ENCODE measurements around the gene TBC1D22B.
A peak's percentile ranks its signal among the peaks of the same experiment; 100 is the strongest.

Gene TBC1D22B, protein sequence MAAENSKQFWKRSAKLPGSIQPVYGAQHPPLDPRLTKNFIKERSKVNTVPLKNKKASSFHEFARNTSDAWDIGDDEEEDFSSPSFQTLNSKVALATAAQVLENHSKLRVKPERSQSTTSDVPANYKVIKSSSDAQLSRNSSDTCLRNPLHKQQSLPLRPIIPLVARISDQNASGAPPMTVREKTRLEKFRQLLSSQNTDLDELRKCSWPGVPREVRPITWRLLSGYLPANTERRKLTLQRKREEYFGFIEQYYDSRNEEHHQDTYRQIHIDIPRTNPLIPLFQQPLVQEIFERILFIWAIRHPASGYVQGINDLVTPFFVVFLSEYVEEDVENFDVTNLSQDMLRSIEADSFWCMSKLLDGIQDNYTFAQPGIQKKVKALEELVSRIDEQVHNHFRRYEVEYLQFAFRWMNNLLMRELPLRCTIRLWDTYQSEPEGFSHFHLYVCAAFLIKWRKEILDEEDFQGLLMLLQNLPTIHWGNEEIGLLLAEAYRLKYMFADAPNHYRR

GRCh38 chr6:37257634-37258404 is at the start of gene TBC1D22B, which contains the start of gene TMEM217:
TSS of gene TBC1D22B (plus strand) at chr6:37257772. CDS start at chr6:37257918, 146 bp downstream.
TSS of gene TMEM217 (minus strand) at chr6:37258144. CDS start at chr6:37219030, 39,114 bp downstream.
- DNase-seq: peak; percentile 73 to 88

DNA sequence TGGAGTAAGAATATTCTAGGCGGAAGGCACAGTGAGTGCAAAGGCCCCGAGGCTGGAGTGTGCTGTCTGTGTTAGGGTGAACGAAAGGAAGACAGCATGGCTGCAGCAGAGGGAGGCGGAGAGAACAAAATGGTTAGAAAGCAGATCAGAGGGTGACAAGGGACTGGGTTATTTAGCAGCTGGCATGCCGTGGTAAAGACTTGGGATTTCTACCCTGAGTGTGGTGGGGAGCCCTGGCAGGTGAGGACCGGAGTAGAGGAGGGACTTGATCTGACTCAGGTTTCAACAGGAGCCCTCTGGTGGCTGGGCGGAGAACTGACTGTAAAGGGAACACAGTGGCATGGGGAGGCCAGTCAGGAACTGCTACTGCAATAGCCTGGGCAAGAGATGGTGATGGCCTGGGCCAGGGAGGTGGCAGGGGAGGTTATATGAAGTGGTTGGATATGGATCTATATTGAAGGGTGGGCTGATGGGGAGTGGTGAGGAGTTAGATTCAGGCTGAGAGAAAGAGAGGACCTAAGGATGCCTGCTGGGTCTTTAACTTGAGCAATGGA is 49.6 kb upstream of the TBC1D22B start:
- peak; percentile 65 to 77 for DNase-seq

DNA sequence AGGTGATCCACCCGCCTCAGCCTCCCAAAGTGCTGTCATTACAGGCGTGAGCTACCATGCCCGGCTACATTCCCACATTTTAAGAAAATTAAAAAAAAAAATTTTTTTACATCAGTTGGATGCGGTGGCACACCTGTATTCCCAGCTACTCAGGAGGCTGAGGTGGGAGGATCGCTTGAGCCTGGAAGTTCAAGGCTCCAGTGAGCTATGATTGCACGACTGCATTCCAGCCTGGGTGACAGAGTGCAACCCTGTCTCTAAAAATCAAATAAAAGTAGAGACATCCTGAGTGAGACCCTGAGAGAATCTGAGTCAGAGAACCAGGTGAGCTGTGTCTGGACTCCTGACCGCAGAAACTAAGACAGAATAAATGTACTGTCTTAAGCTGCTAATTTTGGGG is 48.8 kb upstream of the TBC1D22B start:
- DNase-seq: no peak

GRCh38 chr6:37209461-37210205 is 47.9 kb upstream of the TBC1D22B start:
- no peak for DNase-seq

- DNase-seq: peak; percentile 24 to 73
These were observed 47.1 kb upstream of the TBC1D22B start for GRCh38 chr6:37210313-37210968.

- no peak for DNase-seq
These were observed 45.3 kb upstream of the TBC1D22B start for GRCh38 chr6:37212268-37212667.

GRCh38 chr6:37218061-37218460 is 39.5 kb upstream of the TBC1D22B start:
- no peak for DNase-seq

- DNase-seq: no peak
These were observed 39.1 kb upstream of the TBC1D22B start for GRCh38 chr6:37218511-37218910.

- no peak for DNase-seq
These were observed 35.9 kb upstream of the TBC1D22B start for GRCh38 chr6:37221585-37222124.

GRCh38 chr6:37222125-37222967 is 35.2 kb upstream of the TBC1D22B start:
- peak in 1 of 2 donors; percentile 47 for DNase-seq

- DNase-seq: no peak
These were observed 34.6 kb upstream of the TBC1D22B start for GRCh38 chr6:37222992-37223391.

- no peak for DNase-seq
These were observed 32.0 kb upstream of the TBC1D22B start for GRCh38 chr6:37225350-37226169.

DNA sequence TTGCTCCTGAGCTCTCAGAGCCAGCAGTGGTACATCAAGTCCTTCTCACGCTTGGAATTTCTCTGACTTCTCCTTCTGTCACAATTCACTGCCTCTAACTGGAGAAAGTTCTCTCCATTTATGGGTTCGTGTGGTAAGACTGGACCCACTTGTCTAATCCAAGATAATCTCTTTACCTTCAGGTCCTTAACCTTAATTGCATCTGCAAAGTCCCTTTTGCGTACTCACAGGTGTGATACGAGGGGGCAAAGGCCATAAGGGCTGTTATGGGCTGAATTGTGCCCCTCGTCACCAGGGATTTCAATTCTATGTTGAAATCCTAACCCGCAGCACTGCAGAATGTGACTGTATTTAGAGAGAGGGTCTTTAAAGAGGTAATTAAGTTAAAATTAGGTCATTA is 27.5 kb upstream of the TBC1D22B start:
- no peak for DNase-seq

- DNase-seq: no peak
These were observed 25.0 kb upstream of the TBC1D22B start for GRCh38 chr6:37232430-37233017.

DNA sequence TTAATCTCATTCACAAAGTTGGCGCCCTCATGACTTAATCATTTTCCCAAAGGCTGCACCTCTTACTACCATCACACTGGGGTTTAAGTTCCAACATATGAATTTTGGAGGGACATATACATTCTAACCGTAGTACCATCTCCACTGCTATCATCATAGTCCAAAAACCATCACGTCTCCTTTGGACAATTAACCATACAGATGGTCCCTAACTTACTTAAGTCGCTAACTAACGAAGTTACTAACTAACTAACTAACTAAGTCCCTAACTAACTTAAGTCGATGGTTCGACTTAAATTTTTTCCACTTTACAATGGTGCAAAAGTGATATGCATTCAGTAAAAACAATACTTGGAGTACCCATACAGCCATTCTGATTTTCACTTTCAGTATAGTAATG is 24.0 kb upstream of the TBC1D22B start:
- DNase-seq: no peak

DNA sequence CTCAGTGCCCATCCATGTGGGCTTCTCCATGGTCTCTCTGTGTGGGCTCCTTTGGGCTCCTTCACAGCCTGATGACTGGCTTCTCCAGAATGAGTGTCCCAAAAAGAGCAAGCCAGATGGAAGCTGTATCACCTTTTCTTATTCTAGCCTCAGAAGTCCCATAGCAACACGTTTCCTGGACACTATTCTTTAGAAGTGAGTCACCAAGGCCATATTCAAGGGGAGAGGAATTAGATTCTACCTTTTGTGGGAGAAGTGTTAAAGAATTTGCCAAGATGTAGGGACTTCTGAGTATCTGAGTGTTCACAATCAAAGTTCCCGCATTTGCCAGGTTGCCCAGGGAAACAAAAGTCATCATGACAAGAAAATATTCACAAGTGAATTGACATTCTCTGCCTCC is 20.7 kb upstream of the TBC1D22B start:
- no peak for DNase-seq

DNA sequence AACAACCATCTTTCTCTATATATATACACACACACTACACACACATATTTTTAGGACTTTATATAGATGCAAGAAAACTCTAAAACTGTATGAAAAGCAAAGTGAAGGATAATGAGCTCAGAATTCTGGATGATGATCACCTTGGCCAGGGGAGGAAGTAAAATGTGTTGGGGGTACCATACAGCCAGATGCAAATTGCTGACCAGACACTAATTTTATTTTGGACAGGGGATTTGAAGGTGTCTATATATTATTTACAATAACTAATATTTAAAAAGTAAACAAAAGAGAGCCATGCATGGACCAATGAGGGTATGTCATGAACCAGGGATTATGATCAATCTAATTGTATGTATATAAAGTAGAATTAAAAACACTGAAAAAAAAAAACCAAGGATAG is 19.8 kb upstream of the TBC1D22B start:
- no peak for DNase-seq

DNA sequence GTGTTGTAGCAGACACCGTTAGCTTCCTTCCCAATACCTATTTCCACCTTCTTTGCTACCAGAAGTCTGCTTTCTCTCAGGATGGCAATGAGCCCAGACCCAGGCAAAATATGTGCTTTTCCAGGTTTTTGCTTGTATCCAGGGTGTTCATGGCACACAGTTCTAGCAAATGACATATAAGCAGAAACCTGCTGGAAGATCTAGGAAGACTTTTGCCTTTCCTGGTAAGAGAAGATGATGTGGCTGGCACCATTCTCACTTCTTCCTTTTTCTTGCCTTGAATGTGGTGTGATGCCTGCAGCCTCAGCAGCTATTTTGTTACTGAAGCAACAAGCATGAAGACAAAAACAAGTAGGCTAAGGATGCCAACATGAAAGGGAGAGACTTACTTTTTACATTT is 19.2 kb upstream of the TBC1D22B start:
- DNase-seq: no peak

DNA sequence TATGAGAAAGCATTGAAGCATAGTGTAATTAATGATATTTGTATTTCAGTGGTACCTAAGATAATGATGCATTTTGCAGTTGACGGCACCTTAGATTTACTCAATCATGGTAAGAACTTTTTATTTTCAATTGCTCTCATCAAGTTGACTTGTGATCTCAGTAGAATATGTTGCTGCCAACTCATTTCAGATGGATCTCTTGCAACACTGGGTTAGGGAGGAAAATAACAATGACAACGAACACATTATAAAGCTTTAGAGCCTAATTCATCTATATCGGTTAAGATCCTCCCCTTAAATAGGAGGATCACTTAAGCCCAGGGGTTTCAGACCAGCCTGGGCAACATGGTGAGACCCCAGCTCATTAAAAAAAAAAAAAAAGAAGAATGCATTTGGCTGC is 18.0 kb upstream of the TBC1D22B start:
- no peak for DNase-seq

Measured in bone marrow (tissue), 2 donors.